HepG2 (cell line): ENCODE data around the gene FRAS1. TPM values are rescaled to one million over a fixed set of nuclear protein-coding genes. Genes with fewer than 3 reads are reported as not detected.

Experiments used
- ATRX ChIP-seq: sonication (generic); formaldehyde crosslinking; IDR thresholded peaks from 2 replicates; pipeline ENCODE4 v1.4.0; 2020; ENCODE audit warnings: missing genetic modification reagents, borderline replicate concordance
- BRCA1 ChIP-seq: sonication (generic); formaldehyde crosslinking; IDR thresholded peaks from 2 replicates; pipeline ENCODE4 v1.4.0; 2020; ENCODE audit warnings: missing genetic modification reagents
- CBFB ChIP-seq: sonication (generic); formaldehyde crosslinking; IDR thresholded peaks from 2 replicates; pipeline ENCODE4 v1.4.0; 2020; ENCODE audit warnings: missing genetic modification reagents
- E2F5 ChIP-seq: sonication (generic); formaldehyde crosslinking; conservative IDR thresholded peaks from 2 replicates; pipeline ENCODE4 v1.4.0; 2020; ENCODE audit warnings: missing genetic modification reagents
- GLMP ChIP-seq: sonication (generic); formaldehyde crosslinking; IDR thresholded peaks from 2 replicates; pipeline ENCODE4 v1.9.0; 2021; ENCODE audit warnings: missing genetic modification reagents, mild to moderate bottlenecking, borderline replicate concordance
- GZF1 ChIP-seq: sonication (generic); formaldehyde crosslinking; IDR thresholded peaks from 2 replicates; pipeline ENCODE4 v1.5.1; 2020; ENCODE audit warnings: mild to moderate bottlenecking, missing genetic modification reagents
- HDAC1 ChIP-seq: sonication (generic); formaldehyde crosslinking; IDR thresholded peaks from 2 replicates; pipeline ENCODE4 v1.5.1; 2020; ENCODE audit warnings: mild to moderate bottlenecking, missing genetic modification reagents
- HOXD1 ChIP-seq: sonication (generic); formaldehyde crosslinking; IDR thresholded peaks from 2 replicates; pipeline ENCODE4 v1.5.0; 2020; ENCODE audit warnings: missing genetic modification reagents
- JUND ChIP-seq: sonication (generic); formaldehyde crosslinking; IDR thresholded peaks from 2 replicates; pipeline ENCODE4 v1.8.0; 2022; ENCODE audit warnings: mild to moderate bottlenecking, missing genetic modification reagents
- MATR3 ChIP-seq: sonication (generic); formaldehyde crosslinking; IDR thresholded peaks from 2 replicates; pipeline ENCODE4 v1.4.0; 2020; ENCODE audit warnings: missing genetic modification reagents
- MED1 ChIP-seq: sonication (generic); formaldehyde crosslinking; IDR thresholded peaks from 2 replicates; pipeline ENCODE4 v1.4.0; 2020; ENCODE audit warnings: missing genetic modification reagents
- REL ChIP-seq: sonication (generic); formaldehyde crosslinking; conservative IDR thresholded peaks from 2 replicates; pipeline ENCODE4 v1.8.0; 2022; ENCODE audit warnings: mild to moderate bottlenecking, missing genetic modification reagents, moderate library complexity
- SP140L ChIP-seq: sonication (generic); formaldehyde crosslinking; IDR thresholded peaks from 2 replicates; pipeline ENCODE4 v1.4.0; 2020; ENCODE audit warnings: missing genetic modification reagents, borderline replicate concordance
- SRSF9 ChIP-seq: fragments of 200-400 bp; formaldehyde crosslinking; IDR thresholded peaks from 2 replicates; pipeline ENCODE4 v1.6.1; 2018; ENCODE audit warnings: borderline replicate concordance, mild to moderate bottlenecking, low read depth, low read length; ENCODE audit not compliant: insufficient read depth, poor library complexity, severe bottlenecking
- TCF7L2 ChIP-seq: IDR thresholded peaks from 2 replicates; pipeline ENCODE4 v1.6.1; 2011; ENCODE audit warnings: mild to moderate bottlenecking, low read depth, low read length, moderate library complexity
- THAP8 ChIP-seq: sonication (generic); formaldehyde crosslinking; IDR thresholded peaks from 2 replicates; pipeline ENCODE4 v1.5.1; 2020; ENCODE audit warnings: missing genetic modification reagents, mild to moderate bottlenecking, borderline replicate concordance
- ZBTB46 ChIP-seq: sonication (generic); formaldehyde crosslinking; IDR thresholded peaks from 2 replicates; pipeline ENCODE4 v1.4.0; 2020; ENCODE audit warnings: mild to moderate bottlenecking, missing genetic modification reagents, borderline replicate concordance
- ZFP36L2 ChIP-seq: sonication (generic); formaldehyde crosslinking; IDR thresholded peaks from 2 replicates; pipeline ENCODE4 v1.4.0; 2020; ENCODE audit warnings: missing genetic modification reagents
- ZFP41 ChIP-seq: sonication (generic); formaldehyde crosslinking; IDR thresholded peaks from 2 replicates; pipeline ENCODE4 v1.4.0; 2020; ENCODE audit warnings: mild to moderate bottlenecking, missing genetic modification reagents, borderline replicate concordance
- ZNF143 ChIP-seq: sonication (generic); formaldehyde crosslinking; IDR thresholded peaks from 2 replicates; pipeline ENCODE4 v1.4.0; 2020; ENCODE audit warnings: missing genetic modification reagents
- ZNF343 ChIP-seq: sonication (generic); formaldehyde crosslinking; IDR thresholded peaks from 2 replicates; pipeline ENCODE4 v1.4.0; 2020; ENCODE audit warnings: mild to moderate bottlenecking, missing genetic modification reagents
- ZNF746 ChIP-seq: sonication (generic); formaldehyde crosslinking; IDR thresholded peaks from 2 replicates; pipeline ENCODE4 v1.8.0; 2022; ENCODE audit warnings: mild to moderate bottlenecking, missing genetic modification reagents
- polyA plus RNA-seq, 8 experiments: library from polyadenylated mRNA; depleted of rRNA in 3 of 8; stranded (reverse) in 7 of 8; unstranded in 1 of 8; fragments of >200 nt; fragmentation: Illumina TruSeq in 4 of 8; extraction: Trizol in 4 of 8; gene quantifications; 2 replicates each; pipeline versions ENCODE4 v1.2.1 to v1.2.3, GENCODE V29; 2011 to 2016; ENCODE audit warnings: low read depth in 4 of 8, missing spikeins in 1 of 8, mixed read lengths in 1 of 8; ENCODE audit not compliant: insufficient read depth in 1 of 8
- total RNA-seq, 5 experiments: library from RNA; depleted of rRNA; stranded (reverse); fragments of >200 nt; fragmentation: Illumina TruSeq; extraction: Trizol; gene quantifications; 2 replicates each; pipeline ENCODE4 v1.2.3, GENCODE V29; 2016; ENCODE audit warnings: low read depth in 1 of 5
- TF ChIP-seq, protein P1 (sequence below): sonication (generic); formaldehyde crosslinking; conservative IDR thresholded peaks from 2 replicates; pipeline ENCODE4 v1.4.0; 2020; ENCODE audit warnings: missing genetic modification reagents
- TF ChIP-seq, protein P2 (sequence below): conservative IDR thresholded peaks from 2 replicates; pipeline ENCODE4 v1.6.1; 2018; ENCODE audit warnings: missing genetic modification reagents

FRAS1 gene
- total and polyA plus RNA-seq, 2 of the 13 experiments (the other 11 are each of a cell fraction or from before 2014, with no cell fraction given) = 22.5 to 31.6 TPM

- TF ChIP-seq CBFB (CRISPR knock-in tag) (no peak), ZFP36L2 (CRISPR knock-in tag) (no peak), THAP8 (no peak), BRCA1 (CRISPR knock-in tag) (no peak), SP140L (CRISPR knock-in tag) (no peak), MATR3 (CRISPR knock-in tag) (no peak), GLMP (CRISPR knock-in tag) (no peak), HDAC1 (CRISPR knock-in tag) (no peak), ZFP41 (no peak), TCF7L2 (no peak), HOXD1 (CRISPR knock-in tag) (no peak), ZNF746 (no peak), JUND (no peak), ZNF343 (CRISPR knock-in tag) (no peak), SRSF9 (no peak), REL (CRISPR knock-in tag) (no peak), ATRX (CRISPR knock-in tag) (no peak), GZF1 (CRISPR knock-in tag) (no peak), E2F5 (CRISPR knock-in tag) (no peak), MED1 (CRISPR knock-in tag) (peak; percentile 61), ZBTB46 (CRISPR knock-in tag) (no peak), ZNF143 (no peak)
- TF ChIP-seq, protein P1, sequence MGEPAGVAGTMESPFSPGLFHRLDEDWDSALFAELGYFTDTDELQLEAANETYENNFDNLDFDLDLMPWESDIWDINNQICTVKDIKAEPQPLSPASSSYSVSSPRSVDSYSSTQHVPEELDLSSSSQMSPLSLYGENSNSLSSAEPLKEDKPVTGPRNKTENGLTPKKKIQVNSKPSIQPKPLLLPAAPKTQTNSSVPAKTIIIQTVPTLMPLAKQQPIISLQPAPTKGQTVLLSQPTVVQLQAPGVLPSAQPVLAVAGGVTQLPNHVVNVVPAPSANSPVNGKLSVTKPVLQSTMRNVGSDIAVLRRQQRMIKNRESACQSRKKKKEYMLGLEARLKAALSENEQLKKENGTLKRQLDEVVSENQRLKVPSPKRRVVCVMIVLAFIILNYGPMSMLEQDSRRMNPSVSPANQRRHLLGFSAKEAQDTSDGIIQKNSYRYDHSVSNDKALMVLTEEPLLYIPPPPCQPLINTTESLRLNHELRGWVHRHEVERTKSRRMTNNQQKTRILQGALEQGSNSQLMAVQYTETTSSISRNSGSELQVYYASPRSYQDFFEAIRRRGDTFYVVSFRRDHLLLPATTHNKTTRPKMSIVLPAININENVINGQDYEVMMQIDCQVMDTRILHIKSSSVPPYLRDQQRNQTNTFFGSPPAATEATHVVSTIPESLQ (CRISPR knock-in tag) = no peak
- TF ChIP-seq, protein P2, sequence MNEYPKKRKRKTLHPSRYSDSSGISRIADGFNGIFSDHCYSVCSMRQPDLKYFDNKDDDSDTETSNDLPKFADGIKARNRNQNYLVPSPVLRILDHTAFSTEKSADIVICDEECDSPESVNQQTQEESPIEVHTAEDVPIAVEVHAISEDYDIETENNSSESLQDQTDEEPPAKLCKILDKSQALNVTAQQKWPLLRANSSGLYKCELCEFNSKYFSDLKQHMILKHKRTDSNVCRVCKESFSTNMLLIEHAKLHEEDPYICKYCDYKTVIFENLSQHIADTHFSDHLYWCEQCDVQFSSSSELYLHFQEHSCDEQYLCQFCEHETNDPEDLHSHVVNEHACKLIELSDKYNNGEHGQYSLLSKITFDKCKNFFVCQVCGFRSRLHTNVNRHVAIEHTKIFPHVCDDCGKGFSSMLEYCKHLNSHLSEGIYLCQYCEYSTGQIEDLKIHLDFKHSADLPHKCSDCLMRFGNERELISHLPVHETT (CRISPR knock-in tag) = no peak
These were observed 456.4 kb downstream of the FRAS1 start (continued) for GRCh38 chr4:78513411-78513975.
